Endothelial cell of umbilical vein (primary cell): ENCODE data around the gene CYB5R4. TPM values are rescaled to one million over a fixed set of nuclear protein-coding genes. Genes with fewer than 3 reads are reported as not detected.

ENCODE experiments used
- BruUV-seq: library from RNA; stranded (reverse); fragments of 400-500 nt; replicated peaks from 2 replicates; lab custom pipeline; 2021; lab: Mats Ljungman, UMichigan
- CTCF ChIA-PET: fragments of 300-600, 350-600 bp; sonication (Branson Sonifier 250); formaldehyde crosslinking; loops from one replicate; lab custom pipeline; 2021; ENCODE audit warnings: antibody characterized with exemption, inconsistent platforms; lab: Charles Lee
- POLR2A ChIA-PET: fragments of 300-600, 350-600 bp; sonication (Branson Sonifier 250); formaldehyde crosslinking; loops from one replicate; lab custom pipeline; 2021; ENCODE audit warnings: antibody characterized with exemption, inconsistent platforms; lab: Charles Lee
- DNase-seq: peaks from one replicate; pipeline ENCODE4 v3.0.0-alpha.2; 2011; ENCODE audit warnings: low read depth, low spot score
- FAIRE-seq: peaks from 2 replicates; lab custom pipeline; 2011; peaks lifted over from hg19 to GRCh38; lab: Jason Lieb, UNC
- H2AFZ ChIP-seq: 2 replicates; pipeline ENCODE4 v1.6.0; 2012; ENCODE audit warnings: low read depth, low read length, control low read depth, inconsistent platforms
- H3K27ac ChIP-seq: 2 replicates; pipeline ENCODE4 v1.5.1; 2011; ENCODE audit warnings: low read depth, mild to moderate bottlenecking, control low read depth, low read length, moderate library complexity; ENCODE audit not compliant: insufficient read depth
- H3K27me3 ChIP-seq, 2 experiments: 2 replicates each; pipeline versions ENCODE4 v1.6.0 to v1.6.1; 2011; ENCODE audit warnings: low read length in 2 of 2, mixed read lengths in 1 of 2; ENCODE audit not compliant: control insufficient read depth in 2 of 2, insufficient read depth in 2 of 2
- H3K36me3 ChIP-seq, 2 experiments: 2 replicates in 1 of 2; 3 replicates in 1 of 2; pipeline ENCODE4 v1.5.1; 2011; ENCODE audit warnings: low read length in 2 of 2, mild to moderate bottlenecking in 1 of 2, moderate library complexity in 1 of 2; ENCODE audit not compliant: control insufficient read depth in 2 of 2, insufficient read depth in 2 of 2; ENCODE audit errors: extremely low read depth in 1 of 2
- H3K4me1 ChIP-seq: 3 replicates; pipeline ENCODE4 v1.5.1; 2011; ENCODE audit warnings: mild to moderate bottlenecking, low read length; ENCODE audit not compliant: control insufficient read depth, insufficient read depth; ENCODE audit errors: extremely low read depth
- H3K4me2 ChIP-seq: 2 replicates; pipeline ENCODE4 v1.6.1; 2011; ENCODE audit warnings: low read length, control low read depth, mixed read lengths; ENCODE audit not compliant: insufficient read depth
- H3K4me3 ChIP-seq, 3 experiments: fragments of 200-600 bp in 1 of 3; sonication (generic), shearing (Covaris generic) in 1 of 3; replicated peaks in 1 of 3; 2 replicates each; pipeline ENCODE4 v1.5.1; 2011 to 2016; ENCODE audit warnings: control low read depth in 3 of 3, low read length in 3 of 3, mild to moderate bottlenecking in 2 of 3, inconsistent platforms in 1 of 3, low read depth in 1 of 3, moderate library complexity in 1 of 3; ENCODE audit not compliant: insufficient read depth in 1 of 3
- H3K79me2 ChIP-seq: 2 replicates; pipeline ENCODE4 v1.6.0; 2012; ENCODE audit warnings: low read length, inconsistent platforms; ENCODE audit not compliant: control insufficient read depth, insufficient read depth
- H3K9ac ChIP-seq: replicated peaks from 2 replicates; pipeline ENCODE3; 2011; ENCODE audit warnings: low read length, control low read depth; ENCODE audit not compliant: insufficient read depth; ENCODE audit errors: extremely low read depth
- H3K9me1 ChIP-seq: replicated peaks from 3 replicates; pipeline ENCODE4 v1.6.0; 2011; ENCODE audit warnings: mild to moderate bottlenecking, low read length; ENCODE audit not compliant: control insufficient read depth, insufficient read depth; ENCODE audit errors: extremely low read depth
- H3K9me3 ChIP-seq: replicated peaks from 2 replicates; pipeline ENCODE4 v1.5.1; 2012; ENCODE audit warnings: low read length, inconsistent platforms; ENCODE audit not compliant: control insufficient read depth, insufficient read depth
- H4K20me1 ChIP-seq: replicated peaks from 2 replicates; pipeline ENCODE3; 2011; ENCODE audit warnings: mild to moderate bottlenecking, low read length; ENCODE audit not compliant: control insufficient read depth, insufficient read depth; ENCODE audit errors: extremely low read depth
- FOS ChIP-seq: IDR thresholded peaks from 2 replicates; pipeline ENCODE4 v1.6.1; 2011; ENCODE audit warnings: mild to moderate bottlenecking, low read length, moderate library complexity, borderline replicate concordance; ENCODE audit not compliant: insufficient read depth
- GATA2 ChIP-seq: IDR thresholded peaks from 2 replicates; pipeline ENCODE4 v1.7.0; 2011; ENCODE audit warnings: low read depth, mild to moderate bottlenecking, moderate library complexity, mixed read lengths, low read length; ENCODE audit not compliant: insufficient read length, insufficient read depth
- MYC ChIP-seq: IDR thresholded peaks from one replicate; pipeline ENCODE4 v1.6.1; 2011; ENCODE audit warnings: mild to moderate bottlenecking, low read depth, low read length
- POLR2A ChIP-seq: IDR thresholded peaks from 2 replicates; pipeline ENCODE4 v1.6.1; 2012; ENCODE audit warnings: low read depth, mild to moderate bottlenecking, control low read depth, low read length
- dilution Hi-C: fragments of 300-500 bp; cut with MboI; formaldehyde crosslinking; loops from one replicate; pipeline ENCODE4 v1.15.0; 2019; ENCODE audit warnings: low sequenced_read_pairs; ENCODE audit not compliant: extremely low pct_ligation_motif_present
- intact Hi-C: fragments of 100-400 bp; cut with micrococcal nuclease; formaldehyde crosslinking; loops from one replicate; pipeline ENCODE4 v1.10.0; 2022
- polyA plus RNA-seq, 4 experiments: library from polyadenylated mRNA; depleted of rRNA in 3 of 4; stranded (reverse) in 3 of 4; unstranded in 1 of 4; fragments of >200 nt; gene quantifications; 2 replicates each; pipeline versions ENCODE4 v1.2.1 to v1.2.3, GENCODE V29; 2011 to 2012; ENCODE audit warnings: missing spikeins in 1 of 4
- total RNA-seq: library from RNA; stranded (reverse); gene quantifications from 2 replicates; pipeline ENCODE4 v1.2.3, GENCODE V29; 2021
- TF ChIP-seq, protein P1 (sequence below): IDR thresholded peaks from 2 replicates; pipeline ENCODE4 v1.6.1; 2011; ENCODE audit not compliant: insufficient read depth, insufficient read length

Gene CYB5R4
- total and polyA plus RNA-seq, 2 donors (not counting 3 experiments of a cell fraction or from before 2014, with no cell fraction given) = 3.1 to 13.4 TPM

DNA sequence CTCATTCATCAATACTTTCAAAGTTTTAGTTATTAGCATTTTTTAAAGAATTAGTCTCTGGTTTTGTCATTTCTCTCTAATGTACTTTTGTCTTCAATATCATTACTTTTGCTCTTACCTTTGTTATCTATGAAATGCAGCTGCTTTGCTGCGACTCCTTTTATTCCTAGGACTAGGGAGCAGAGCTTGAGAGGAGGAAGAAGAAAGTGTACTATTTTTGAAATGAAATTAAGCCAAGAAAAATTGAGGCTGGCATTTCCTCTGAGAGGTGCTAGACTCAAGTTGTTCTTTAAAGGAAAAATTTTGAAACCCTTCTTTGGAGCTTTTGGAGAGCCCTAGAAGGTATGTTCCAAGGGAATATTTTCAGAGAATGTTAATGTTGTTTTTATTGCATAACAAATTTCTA, 125.8 kb downstream of the CYB5R4 start:
- no TSS peak for BruUV-seq
- H3K4me3 ChIP-seq = no peak overlapping the region
- no peaks in the 10 kb centered on the region for H4K20me1 ChIP-seq
- CTCF ChIA-PET = interaction anchor here (0.6 to 1.2 kb wide), 3 partner anchors 50 to 370 kb away, joined by 3 to 5 read pairs (median 4); no protein-coding TSS in a partner anchor
- no peak overlapping the region for H3K27ac ChIP-seq
- H3K9me3 ChIP-seq = no peaks in the 10 kb centered on the region
- TF ChIP-seq GATA2 (no peak), FOS (no peak)
- intact Hi-C loops = no loop called here
- H2AFZ ChIP-seq = no peak overlapping the region
- DNase-seq (peak; percentile 35), FAIRE-seq (no peak)
- no peak overlapping the region for H3K9ac ChIP-seq
- H3K4me1 ChIP-seq = no peaks in the 10 kb centered on the region
- no peaks in the 10 kb centered on the region for H3K27me3 ChIP-seq
- dilution Hi-C loops = no loop called here
- POLR2A ChIA-PET = no interaction called here
- no peaks in the 10 kb centered on the region for H3K36me3 ChIP-seq
- no peaks in the 10 kb centered on the region for H3K9me1 ChIP-seq
- no peak overlapping the region for H3K4me2 ChIP-seq
- no peaks in the 10 kb centered on the region for H3K79me2 ChIP-seq

DNA sequence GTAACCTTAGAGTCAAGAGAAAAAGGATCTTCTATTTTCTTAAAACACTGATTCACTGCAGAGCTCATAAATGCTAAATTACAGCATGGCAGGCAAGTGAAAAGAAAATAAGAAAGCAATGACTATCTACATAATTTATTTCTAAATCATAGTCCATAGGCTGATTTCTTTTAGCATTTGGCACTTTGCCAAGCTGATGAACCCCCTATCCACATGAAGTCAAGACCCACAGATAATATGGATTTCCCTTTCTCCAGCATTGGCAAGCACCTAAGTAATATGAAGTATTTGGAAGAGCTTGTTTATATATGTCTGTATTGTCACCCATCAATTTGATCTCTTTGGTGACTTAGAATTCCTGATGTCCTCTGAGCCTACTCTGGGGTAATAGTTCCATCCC, 126.2 kb downstream of the CYB5R4 start:
- Histone ChIP-seq H3K79me2 (no peaks in the 10 kb centered on the region), H3K9me1 (no peaks in the 10 kb centered on the region), H3K9me3 (no peaks in the 10 kb centered on the region), H3K4me2 (no peak overlapping the region), H3K27me3 (no peaks in the 10 kb centered on the region), H3K36me3 (no peaks in the 10 kb centered on the region), H3K4me3 (no peak overlapping the region), H3K4me1 (no peaks in the 10 kb centered on the region), H3K27ac (no peak overlapping the region), H3K9ac (no peak overlapping the region), H2AFZ (no peak overlapping the region), H4K20me1 (no peaks in the 10 kb centered on the region)
- BruUV-seq = no TSS peak
- ChIA-PET POLR2A (no interaction called here), CTCF (interaction anchor here (0.6 to 1.3 kb wide), 4 partner anchors 10 to 371 kb away, joined by 3 to 5 read pairs (median 4); no protein-coding TSS in a partner anchor)
- FAIRE-seq (no peak), DNase-seq (no peak)
- TF ChIP-seq POLR2A = no peak
- TF ChIP-seq, protein P1, sequence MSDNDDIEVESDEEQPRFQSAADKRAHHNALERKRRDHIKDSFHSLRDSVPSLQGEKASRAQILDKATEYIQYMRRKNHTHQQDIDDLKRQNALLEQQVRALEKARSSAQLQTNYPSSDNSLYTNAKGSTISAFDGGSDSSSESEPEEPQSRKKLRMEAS = no peak
- no peak for TF ChIP-seq FOS
- TF ChIP-seq MYC = no peak
- dilution Hi-C loops (no loop called here), intact Hi-C loops (no loop called here)
